Retinal pigment epithelial cell (primary cell): ENCODE data around the gene CENPF.

Experiments used
- DNase-seq: peaks from one replicate; pipeline ENCODE4 v3.0.0-alpha.2; 2010; ENCODE audit warnings: low read depth
- H3K4me3 ChIP-seq: 2 replicates; pipeline ENCODE4 v1.5.1; 2011; ENCODE audit warnings: mild to moderate bottlenecking, low read length, control low read depth, moderate library complexity
- CTCF ChIP-seq: conservative IDR thresholded peaks from 2 replicates; pipeline ENCODE4 v1.5.1; 2011; ENCODE audit warnings: low read depth, low read length, control low read depth, inconsistent platforms

Gene CENPF

GRCh38 chr1:214712737-214713136 lies 109.7 kb downstream of the CENPF start:
- no peak for TF ChIP-seq CTCF
- no peak overlapping the region for H3K4me3 ChIP-seq
- DNase-seq = no peak
